ENCODE results near the gene DROSHA.

DNA sequence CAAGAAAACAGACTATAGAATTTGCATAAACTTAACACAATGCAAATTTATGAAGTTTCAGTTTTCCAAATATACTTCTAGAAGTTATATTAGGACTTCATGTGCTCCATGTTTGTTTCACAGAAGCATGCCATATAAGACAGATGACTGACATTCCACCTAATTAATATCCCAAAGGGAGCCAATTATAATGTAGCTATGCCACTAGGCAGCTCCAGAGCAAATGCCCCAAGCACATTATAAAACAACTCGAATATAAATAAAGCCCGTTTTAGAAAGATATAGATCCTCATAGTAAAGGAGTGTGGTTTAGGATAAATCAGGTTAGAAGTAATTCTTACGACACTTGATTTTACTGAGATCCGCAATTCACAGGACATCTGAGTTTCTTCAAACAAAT is 8.9 kb downstream of the DROSHA start:
- TF ChIP-seq, protein P1, sequence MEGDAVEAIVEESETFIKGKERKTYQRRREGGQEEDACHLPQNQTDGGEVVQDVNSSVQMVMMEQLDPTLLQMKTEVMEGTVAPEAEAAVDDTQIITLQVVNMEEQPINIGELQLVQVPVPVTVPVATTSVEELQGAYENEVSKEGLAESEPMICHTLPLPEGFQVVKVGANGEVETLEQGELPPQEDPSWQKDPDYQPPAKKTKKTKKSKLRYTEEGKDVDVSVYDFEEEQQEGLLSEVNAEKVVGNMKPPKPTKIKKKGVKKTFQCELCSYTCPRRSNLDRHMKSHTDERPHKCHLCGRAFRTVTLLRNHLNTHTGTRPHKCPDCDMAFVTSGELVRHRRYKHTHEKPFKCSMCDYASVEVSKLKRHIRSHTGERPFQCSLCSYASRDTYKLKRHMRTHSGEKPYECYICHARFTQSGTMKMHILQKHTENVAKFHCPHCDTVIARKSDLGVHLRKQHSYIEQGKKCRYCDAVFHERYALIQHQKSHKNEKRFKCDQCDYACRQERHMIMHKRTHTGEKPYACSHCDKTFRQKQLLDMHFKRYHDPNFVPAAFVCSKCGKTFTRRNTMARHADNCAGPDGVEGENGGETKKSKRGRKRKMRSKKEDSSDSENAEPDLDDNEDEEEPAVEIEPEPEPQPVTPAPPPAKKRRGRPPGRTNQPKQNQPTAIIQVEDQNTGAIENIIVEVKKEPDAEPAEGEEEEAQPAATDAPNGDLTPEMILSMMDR (IDR thresholded peaks at IDR 0.05; ENCODE audit: poor library complexity) = no peak
- TF ChIP-seq EZH2 (IDR thresholded peaks at IDR 0.05; ENCODE audit: borderline replicate concordance) = no peak

Data from hepatocyte (in vitro differentiated cells).